ENCODE data around the gene ATOH8. TPM values are rescaled to one million over a fixed set of nuclear protein-coding genes. Genes with fewer than 3 reads are reported as not detected.

The ATOH8 gene
- total RNA-seq, 3 donors from 2014 or later: 20.8 to 167 (median 46.2) TPM

DNA sequence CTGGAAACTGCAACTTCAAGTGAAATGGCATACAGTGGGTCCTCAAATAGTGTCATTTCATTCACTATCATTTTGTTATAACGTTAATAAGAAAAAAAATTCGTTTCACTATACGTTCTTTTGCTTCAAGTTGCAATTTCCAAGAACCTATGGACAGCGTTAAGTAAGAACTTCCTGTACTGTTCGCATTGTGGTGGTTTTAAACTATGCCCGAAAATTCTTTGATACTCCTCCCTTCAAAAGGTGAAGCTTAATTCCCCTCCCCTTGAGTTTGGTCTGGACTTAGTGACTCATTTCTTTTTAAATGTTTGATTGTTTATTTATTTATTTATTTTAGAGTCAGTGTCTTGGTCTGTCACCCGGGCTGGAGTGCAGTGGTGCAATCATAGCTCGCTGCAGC, 39.0 kb upstream of the ATOH8 start:
- TF ChIP-seq, protein P1, sequence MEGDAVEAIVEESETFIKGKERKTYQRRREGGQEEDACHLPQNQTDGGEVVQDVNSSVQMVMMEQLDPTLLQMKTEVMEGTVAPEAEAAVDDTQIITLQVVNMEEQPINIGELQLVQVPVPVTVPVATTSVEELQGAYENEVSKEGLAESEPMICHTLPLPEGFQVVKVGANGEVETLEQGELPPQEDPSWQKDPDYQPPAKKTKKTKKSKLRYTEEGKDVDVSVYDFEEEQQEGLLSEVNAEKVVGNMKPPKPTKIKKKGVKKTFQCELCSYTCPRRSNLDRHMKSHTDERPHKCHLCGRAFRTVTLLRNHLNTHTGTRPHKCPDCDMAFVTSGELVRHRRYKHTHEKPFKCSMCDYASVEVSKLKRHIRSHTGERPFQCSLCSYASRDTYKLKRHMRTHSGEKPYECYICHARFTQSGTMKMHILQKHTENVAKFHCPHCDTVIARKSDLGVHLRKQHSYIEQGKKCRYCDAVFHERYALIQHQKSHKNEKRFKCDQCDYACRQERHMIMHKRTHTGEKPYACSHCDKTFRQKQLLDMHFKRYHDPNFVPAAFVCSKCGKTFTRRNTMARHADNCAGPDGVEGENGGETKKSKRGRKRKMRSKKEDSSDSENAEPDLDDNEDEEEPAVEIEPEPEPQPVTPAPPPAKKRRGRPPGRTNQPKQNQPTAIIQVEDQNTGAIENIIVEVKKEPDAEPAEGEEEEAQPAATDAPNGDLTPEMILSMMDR (IDR thresholded peaks at IDR 0.05): no peak
- no peak for TF ChIP-seq POLR2A (IDR thresholded peaks at IDR 0.05)
- Histone ChIP-seq H3K27me3 (no peaks in the 10 kb centered on the region), H3K36me3 (no peaks in the 10 kb centered on the region), H3K27ac (no peak overlapping the region), H3K4me3 (no peak overlapping the region), H3K4me1 (no peaks in the 10 kb centered on the region), H3K9me3 (no peaks in the 10 kb centered on the region)
- intact Hi-C loops (cut with DNase I; ENCODE audit: low total_unique reads): no loop called here
- DNase-seq (ENCODE audit: low spot score in 2 of 2): no peak

GRCh38 chr2:85716346-85716914, 37.4 kb upstream of the ATOH8 start:
- H3K4me3 ChIP-seq: no peak overlapping the region
- no peaks in the 10 kb centered on the region for H3K9me3 ChIP-seq
- no peak overlapping the region for H3K27ac ChIP-seq
- no peaks in the 10 kb centered on the region for H3K27me3 ChIP-seq
- H3K36me3 ChIP-seq: no peaks in the 10 kb centered on the region
- no peak for DNase-seq (ENCODE audit: low spot score in 2 of 2)
- no peaks in the 10 kb centered on the region for H3K4me1 ChIP-seq
- TF ChIP-seq, protein P1 (IDR thresholded peaks at IDR 0.05): no peak
- TF ChIP-seq POLR2AphosphoS5 (IDR thresholded peaks at IDR 0.05): no peak
- TF ChIP-seq POLR2A (IDR thresholded peaks at IDR 0.05): no peak
- intact Hi-C loops (cut with DNase I; ENCODE audit: low total_unique reads): no loop called here

DNA sequence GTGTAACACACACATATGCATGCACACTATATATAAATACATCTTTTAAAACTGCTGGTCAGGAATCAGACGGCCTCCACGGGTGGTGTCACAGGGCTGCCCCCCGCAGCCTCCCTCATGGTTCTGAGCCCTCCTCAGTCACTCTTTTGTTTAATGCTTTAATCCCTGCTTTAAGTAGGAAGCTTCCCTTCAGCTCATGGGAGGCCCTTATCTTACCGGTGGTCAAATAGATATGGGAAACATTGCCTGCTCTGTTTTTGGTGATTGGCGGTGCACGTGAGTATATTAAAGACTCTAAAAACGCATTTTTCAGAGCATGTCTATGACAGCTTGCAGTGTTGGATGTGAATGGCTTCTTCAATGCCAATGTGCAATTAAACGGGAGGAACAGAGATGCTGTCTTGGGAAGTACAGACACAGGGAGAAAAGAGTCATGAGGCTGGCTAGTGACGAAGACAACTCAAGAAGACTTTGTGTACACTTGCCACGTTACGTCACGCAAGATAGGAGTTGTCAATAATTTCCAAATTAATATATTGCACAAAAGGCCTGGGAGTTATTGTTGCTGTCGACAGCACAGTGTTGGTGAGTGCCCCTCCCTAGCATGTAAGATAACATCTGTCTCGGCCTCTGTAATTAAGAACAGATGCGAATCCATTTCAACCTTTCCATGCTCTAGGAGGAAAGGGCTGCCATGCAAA, 36.3 kb upstream of the ATOH8 start:
- Histone ChIP-seq H3K9me3 (no peaks in the 10 kb centered on the region), H3K27ac (no peak overlapping the region), H3K4me1 (no peaks in the 10 kb centered on the region), H3K4me3 (no peak overlapping the region), H3K27me3 (no peaks in the 10 kb centered on the region), H3K36me3 (no peaks in the 10 kb centered on the region)
- intact Hi-C loops (cut with DNase I; ENCODE audit: low total_unique reads): no loop called here
- no peak for DNase-seq (ENCODE audit: low spot score in 2 of 2)
- TF ChIP-seq, protein P1 (IDR thresholded peaks at IDR 0.05): no peak
- TF ChIP-seq POLR2AphosphoS5 (IDR thresholded peaks at IDR 0.05) (no peak), POLR2A (IDR thresholded peaks at IDR 0.05) (no peak)

GRCh38 chr2:85718009-85718391, 35.8 kb upstream of the ATOH8 start:
- H3K4me3 ChIP-seq: no peak overlapping the region
- DNase-seq (ENCODE audit: low spot score in 2 of 2): no peak
- H3K27ac ChIP-seq: no peak overlapping the region
- no peaks in the 10 kb centered on the region for H3K27me3 ChIP-seq
- intact Hi-C loops (cut with DNase I; ENCODE audit: low total_unique reads): no loop called here
- no peak for TF ChIP-seq POLR2AphosphoS5 (IDR thresholded peaks at IDR 0.05)
- no peak for TF ChIP-seq POLR2A (IDR thresholded peaks at IDR 0.05)
- TF ChIP-seq, protein P1 (IDR thresholded peaks at IDR 0.05): no peak
- no peaks in the 10 kb centered on the region for H3K9me3 ChIP-seq
- H3K36me3 ChIP-seq: no peaks in the 10 kb centered on the region
- H3K4me1 ChIP-seq: no peaks in the 10 kb centered on the region

- no peak for DNase-seq (ENCODE audit: low spot score in 2 of 2)
- Histone ChIP-seq H3K4me1 (no peaks in the 10 kb centered on the region), H3K36me3 (no peaks in the 10 kb centered on the region), H3K4me3 (no peak overlapping the region), H3K27me3 (no peaks in the 10 kb centered on the region), H3K9me3 (no peaks in the 10 kb centered on the region), H3K27ac (no peak overlapping the region)
- no peak for TF ChIP-seq POLR2AphosphoS5 (IDR thresholded peaks at IDR 0.05)
- TF ChIP-seq, protein P1 (IDR thresholded peaks at IDR 0.05): no peak
- no peak for TF ChIP-seq POLR2A (IDR thresholded peaks at IDR 0.05)
- intact Hi-C loops (cut with DNase I; ENCODE audit: low total_unique reads): no loop called here
Measured at GRCh38 chr2:85718885-85719492, 34.8 kb upstream of the ATOH8 start.
